HG03108 (cell line): ENCODE data around the gene LMF1.
"Not testable (repeated sequence)": the region's sequence is repeated elsewhere in the genome, so short reads cannot be mapped to it uniquely, and the experiment has no call there.

ENCODE experiments used
- ATAC-seq: cut with Tn5 transposase; IDR thresholded peaks from one replicate; pipeline ENCODE4 v1.9.1; 2021; ENCODE audit warnings: moderate library complexity; ENCODE audit not compliant: unreplicated experiment

The LMF1 gene

GRCh38 chr16:838741-839140, 132.0 kb downstream of the LMF1 start:
- no peak for ATAC-seq

- ATAC-seq = not testable (repeated sequence)
These were observed 134.0 kb downstream of the LMF1 start for GRCh38 chr16:836822-837221.

- no peak for ATAC-seq
These were observed 134.6 kb downstream of the LMF1 start for GRCh38 chr16:836221-836620.

- ATAC-seq = no peak
These were observed 135.4 kb downstream of the LMF1 start for GRCh38 chr16:835373-835772.

- no peak for ATAC-seq
These were observed 137.4 kb downstream of the LMF1 start for GRCh38 chr16:833411-833810.

- no peak for ATAC-seq
These were observed 138.0 kb downstream of the LMF1 start for GRCh38 chr16:832652-833336.

GRCh38 chr16:831571-832413, 139.0 kb downstream of the LMF1 start:
- ATAC-seq = no peak

- ATAC-seq = no peak
These were observed 139.8 kb downstream of the LMF1 start for GRCh38 chr16:830871-831570.

GRCh38 chr16:830107-830870, 140.5 kb downstream of the LMF1 start:
- ATAC-seq = no peak

GRCh38 chr16:828891-829290, 141.9 kb downstream of the LMF1 start:
- no peak for ATAC-seq

GRCh38 chr16:827513-827912, 143.3 kb downstream of the LMF1 start:
- ATAC-seq = no peak

- ATAC-seq = no peak
These were observed 145.3 kb downstream of the LMF1 start for GRCh38 chr16:825341-826061.

GRCh38 chr16:824601-825000, 146.2 kb downstream of the LMF1 start:
- no peak for ATAC-seq

GRCh38 chr16:824194-824593, 146.6 kb downstream of the LMF1 start:
- no peak for ATAC-seq

- no peak for ATAC-seq
These were observed 147.9 kb downstream of the LMF1 start for GRCh38 chr16:822909-823297.

- ATAC-seq = no peak
These were observed 148.4 kb downstream of the LMF1 start for GRCh38 chr16:822174-822908.

- ATAC-seq = no peak
These were observed 149.0 kb downstream of the LMF1 start for GRCh38 chr16:821751-822150.

GRCh38 chr16:820748-821147, 150.0 kb downstream of the LMF1 start:
- no peak for ATAC-seq

GRCh38 chr16:820044-820408, 150.8 kb downstream of the LMF1 start:
- ATAC-seq = not testable (repeated sequence)
